SK-N-SH (cell line): ENCODE measurements around the gene TBC1D21. TPM values are rescaled to one million over a fixed set of nuclear protein-coding genes. Genes with fewer than 3 reads are reported as not detected.

Experiments used
- CTCF ChIA-PET: fragments of 300-600, 350-600 bp; formaldehyde crosslinking; extraction: SDS; loops from one replicate; lab custom pipeline; 2021; lab: Yijun Ruan, JAX
- POLR2A ChIA-PET: fragments of 350-600 bp; sonication (Branson Sonifier 250); formaldehyde crosslinking; extraction: SDS; loops from one replicate; lab custom pipeline; 2020; ENCODE audit warnings: antibody characterized with exemption, inconsistent platforms; lab: Yijun Ruan, JAX
- DNase-seq: peaks from one replicate; pipeline ENCODE4 v3.0.0; 2012
- H2AFZ ChIP-seq: fragments of 200-600 bp; sonication (generic); 2 replicates; pipeline ENCODE4 v1.8.1; 2016; ENCODE audit warnings: antibody characterized with exemption, mild to moderate bottlenecking, low read depth
- H3F3A ChIP-seq: fragments of 200-600 bp; sonication (generic); replicated peaks from 2 replicates; pipeline ENCODE3; 2016; ENCODE audit warnings: antibody characterized with exemption, mild to moderate bottlenecking; ENCODE audit not compliant: insufficient read depth
- H3K27ac ChIP-seq, 2 experiments: fragments of 200-500 bp in 1 of 2; fragments of 200-600 bp in 1 of 2; sonication (Bioruptor generic) in 1 of 2; sonication (generic), shearing (Covaris generic) in 1 of 2; 2 replicates each; pipeline versions ENCODE4 v1.5.1 to v1.6.1; 2014 to 2016; ENCODE audit warnings: low read depth in 2 of 2, inconsistent platforms in 1 of 2, low read length in 1 of 2, mild to moderate bottlenecking in 1 of 2, mixed read lengths in 1 of 2
- H3K27me3 ChIP-seq: fragments of 200-600 bp; sonication (generic), shearing (Covaris generic); 2 replicates; pipeline ENCODE4 v1.6.1; 2016; ENCODE audit warnings: mixed run types; ENCODE audit not compliant: insufficient read depth
- H3K36me3 ChIP-seq, 2 experiments: fragments of 200-500 bp in 1 of 2; fragments of 200-600 bp in 1 of 2; sonication (Bioruptor generic) in 1 of 2; sonication (generic) in 1 of 2; replicated peaks in 1 of 2; 2 replicates each; pipeline versions ENCODE3 to v1.5.1; 2014 to 2016; ENCODE audit warnings: low read length in 1 of 2, mild to moderate bottlenecking in 1 of 2; ENCODE audit not compliant: insufficient read depth in 2 of 2, control insufficient read depth in 1 of 2
- H3K4me1 ChIP-seq, 2 experiments: fragments of 200-500 bp in 1 of 2; fragments of 200-600 bp in 1 of 2; sonication (Bioruptor generic) in 1 of 2; sonication (generic), shearing (Covaris generic) in 1 of 2; 2 replicates each; pipeline versions ENCODE4 v1.5.1 to v1.6.1; 2014 to 2016; ENCODE audit warnings: low read depth in 1 of 2, low read length in 1 of 2, mixed run types in 1 of 2; ENCODE audit not compliant: insufficient read depth in 2 of 2, control insufficient read depth in 1 of 2
- H3K4me2 ChIP-seq: fragments of 200-600 bp; sonication (generic), shearing (Covaris generic); 2 replicates; pipeline ENCODE4 v1.6.1; 2017; ENCODE audit warnings: mixed run types
- H3K4me3 ChIP-seq, 2 experiments: fragments of 200-500 bp in 1 of 2; fragments of 200-600 bp in 1 of 2; sonication (Bioruptor generic) in 1 of 2; sonication (generic), shearing (Covaris generic) in 1 of 2; 2 replicates each; pipeline versions ENCODE4 v1.5.1 to v1.8.1; 2014 to 2016; ENCODE audit warnings: low read depth in 2 of 2, inconsistent platforms in 1 of 2, low read length in 1 of 2, mild to moderate bottlenecking in 1 of 2, mixed read lengths in 1 of 2, moderate library complexity in 1 of 2
- H3K79me2 ChIP-seq: fragments of 200-600 bp; sonication (generic); 2 replicates; pipeline ENCODE4 v1.8.1; 2017; ENCODE audit warnings: mild to moderate bottlenecking; ENCODE audit not compliant: insufficient read depth
- H3K9ac ChIP-seq: fragments of 200-600 bp; sonication (generic); 2 replicates; pipeline ENCODE4 v1.6.1; 2017; ENCODE audit warnings: mixed run types
- H3K9me2 ChIP-seq: fragments of 200-600 bp; sonication (generic); 2 replicates; pipeline ENCODE4 v1.6.1; 2017; ENCODE audit warnings: mixed run types
- H3K9me3 ChIP-seq: fragments of 200-600 bp; sonication (generic); 2 replicates; pipeline ENCODE4 v1.6.1; 2017; ENCODE audit warnings: mixed run types, mild to moderate bottlenecking, moderate library complexity
- H4K20me1 ChIP-seq: fragments of 200-600 bp; sonication (generic); 2 replicates; pipeline ENCODE4 v1.6.1; 2017; ENCODE audit warnings: mild to moderate bottlenecking, mixed run types; ENCODE audit not compliant: insufficient read depth
- ELF1 ChIP-seq: IDR thresholded peaks from 2 replicates; pipeline ENCODE4 v1.4.0; 2012
- EZH2phosphoT487 ChIP-seq: fragments of 200-600 bp; sonication (generic); IDR thresholded peaks from 2 replicates; pipeline ENCODE4 v1.6.1; 2017; ENCODE audit warnings: low read depth, mixed run types, mild to moderate bottlenecking, antibody characterized with exemption, moderate library complexity, borderline replicate concordance
- FOSL2 ChIP-seq: IDR thresholded peaks from 2 replicates; pipeline ENCODE4 v1.4.0; 2012; ENCODE audit warnings: low read depth, mild to moderate bottlenecking, moderate library complexity, borderline replicate concordance
- FOXJ3 ChIP-seq: sonication (generic); formaldehyde crosslinking; IDR thresholded peaks from 2 replicates; pipeline ENCODE4 v1.5.1; 2020; ENCODE audit warnings: mild to moderate bottlenecking, missing genetic modification reagents
- GABPA ChIP-seq: IDR thresholded peaks from 2 replicates; pipeline ENCODE4 v1.4.0; 2012; ENCODE audit warnings: low read depth, mild to moderate bottlenecking
- IRF3 ChIP-seq: fragments of 150-350 bp; IDR thresholded peaks from 2 replicates; pipeline ENCODE4 v1.6.1; 2016; ENCODE audit warnings: mild to moderate bottlenecking, low read depth, low read length
- MXI1 ChIP-seq: IDR thresholded peaks from 2 replicates; pipeline ENCODE4 v1.6.1; 2012; ENCODE audit warnings: mild to moderate bottlenecking, low read depth, low read length, improper control_type of control experiment
- POLR2AphosphoS5 ChIP-seq: IDR thresholded peaks from 2 replicates; pipeline ENCODE4 v1.6.1; 2012; ENCODE audit warnings: low read depth, low read length
- RCOR1 ChIP-seq: fragments of 150-350 bp; IDR thresholded peaks from 2 replicates; pipeline ENCODE4 v1.6.1; 2017; ENCODE audit warnings: antibody characterized with exemption, low read length
- RXRA ChIP-seq: IDR thresholded peaks from 2 replicates; pipeline ENCODE4 v1.4.0; 2012; ENCODE audit warnings: low read depth, mild to moderate bottlenecking, borderline replicate concordance
- TCF12 ChIP-seq: IDR thresholded peaks from 2 replicates; pipeline ENCODE4 v1.4.0; 2012
- WGBS: methylation state at CpG from one replicate; pipeline ENCODE4 v1.1.6; 2017; ENCODE audit warnings: low lambda C conversion rate; 5-methylcytosine and 5-hydroxymethylcytosine counted together
- polyA plus RNA-seq, 3 experiments: library from polyadenylated mRNA; depleted of rRNA; stranded (reverse); fragments of >200 nt; gene quantifications; 2 replicates each; pipeline ENCODE4 v1.2.3, GENCODE V29; 2012
- TF ChIP-seq, protein P1 (sequence below): IDR thresholded peaks from 2 replicates; pipeline ENCODE4 v1.6.1; 2012; ENCODE audit warnings: mild to moderate bottlenecking, low read depth, low read length, moderate library complexity
- TF ChIP-seq, protein P2 (sequence below): IDR thresholded peaks from 2 replicates; pipeline ENCODE4 v1.4.0; 2012; ENCODE audit warnings: low read depth, borderline replicate concordance

TBC1D21 gene
- polyA plus RNA-seq, 1 of the 3 experiments (the other 2 are of a cell fraction) = not detected

DNA sequence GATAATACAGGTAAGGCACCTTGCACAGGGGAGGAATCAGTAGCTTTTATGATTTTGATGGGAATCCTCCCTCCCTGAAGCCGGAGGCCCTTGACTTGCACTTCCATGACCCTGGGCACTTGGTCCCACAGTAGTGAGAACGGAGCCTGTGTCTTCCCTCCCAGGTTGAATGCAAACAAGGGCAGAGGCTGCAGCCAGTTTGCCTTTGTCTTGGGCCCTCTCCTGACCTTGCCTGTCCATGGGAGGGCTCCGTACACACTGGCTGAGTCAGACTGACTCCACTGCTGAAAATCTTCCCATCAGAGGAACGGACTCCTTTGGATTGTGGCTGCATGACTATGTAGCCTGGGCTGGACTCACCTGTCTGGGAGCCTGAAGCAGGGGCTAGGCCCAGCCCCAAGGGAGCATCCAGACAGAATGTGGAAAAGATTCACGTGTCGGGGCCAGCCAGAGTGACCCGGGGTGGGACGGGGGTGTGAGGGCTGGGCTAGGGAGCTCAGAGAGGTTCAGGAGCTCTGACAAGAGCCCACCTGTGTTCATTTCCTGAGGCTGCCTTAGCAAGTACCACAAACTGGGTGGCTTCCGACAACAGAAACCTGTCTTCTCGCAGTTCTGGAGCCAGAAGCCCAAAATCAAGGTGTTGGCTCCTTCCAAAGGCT, 9.5 kb downstream of the TBC1D21 start:
- TF ChIP-seq EZH2phosphoT487 = no peak
- TF ChIP-seq, protein P1, sequence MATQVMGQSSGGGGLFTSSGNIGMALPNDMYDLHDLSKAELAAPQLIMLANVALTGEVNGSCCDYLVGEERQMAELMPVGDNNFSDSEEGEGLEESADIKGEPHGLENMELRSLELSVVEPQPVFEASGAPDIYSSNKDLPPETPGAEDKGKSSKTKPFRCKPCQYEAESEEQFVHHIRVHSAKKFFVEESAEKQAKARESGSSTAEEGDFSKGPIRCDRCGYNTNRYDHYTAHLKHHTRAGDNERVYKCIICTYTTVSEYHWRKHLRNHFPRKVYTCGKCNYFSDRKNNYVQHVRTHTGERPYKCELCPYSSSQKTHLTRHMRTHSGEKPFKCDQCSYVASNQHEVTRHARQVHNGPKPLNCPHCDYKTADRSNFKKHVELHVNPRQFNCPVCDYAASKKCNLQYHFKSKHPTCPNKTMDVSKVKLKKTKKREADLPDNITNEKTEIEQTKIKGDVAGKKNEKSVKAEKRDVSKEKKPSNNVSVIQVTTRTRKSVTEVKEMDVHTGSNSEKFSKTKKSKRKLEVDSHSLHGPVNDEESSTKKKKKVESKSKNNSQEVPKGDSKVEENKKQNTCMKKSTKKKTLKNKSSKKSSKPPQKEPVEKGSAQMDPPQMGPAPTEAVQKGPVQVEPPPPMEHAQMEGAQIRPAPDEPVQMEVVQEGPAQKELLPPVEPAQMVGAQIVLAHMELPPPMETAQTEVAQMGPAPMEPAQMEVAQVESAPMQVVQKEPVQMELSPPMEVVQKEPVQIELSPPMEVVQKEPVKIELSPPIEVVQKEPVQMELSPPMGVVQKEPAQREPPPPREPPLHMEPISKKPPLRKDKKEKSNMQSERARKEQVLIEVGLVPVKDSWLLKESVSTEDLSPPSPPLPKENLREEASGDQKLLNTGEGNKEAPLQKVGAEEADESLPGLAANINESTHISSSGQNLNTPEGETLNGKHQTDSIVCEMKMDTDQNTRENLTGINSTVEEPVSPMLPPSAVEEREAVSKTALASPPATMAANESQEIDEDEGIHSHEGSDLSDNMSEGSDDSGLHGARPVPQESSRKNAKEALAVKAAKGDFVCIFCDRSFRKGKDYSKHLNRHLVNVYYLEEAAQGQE = no peak
- TF ChIP-seq, all 33 proteins: peak for 0
- Histone ChIP-seq H3K9me2 (no peaks in the 10 kb centered on the region), H3K27me3 (peaks cover 5% of the 10 kb centered on the region; the same call in 1 of the 2 replicates), H3K9ac (no peak overlapping the region), H2AFZ (no peak overlapping the region), H3K4me1 (no peaks in the 10 kb centered on the region), H3F3A (no peaks in the 10 kb centered on the region), H3K79me2 (no peaks in the 10 kb centered on the region), H4K20me1 (no peaks in the 10 kb centered on the region), H3K36me3 (no peaks in the 10 kb centered on the region), H3K9me3 (no peaks in the 10 kb centered on the region), H3K4me3 (no peak overlapping the region), H3K4me2 (no peak overlapping the region), H3K27ac (no peak overlapping the region)
- no peak for DNase-seq
- ChIA-PET POLR2A (no interaction called here), CTCF (interaction anchor here (1.5 to 2.4 kb wide), 4 partner anchors 9 to 25 kb away, joined by 3 to 9 read pairs (median 6); partner anchors contain the start of gene TBC1D21)
- 68% methylated on average over 7 of the region's 10 CpGs for WGBS

DNA sequence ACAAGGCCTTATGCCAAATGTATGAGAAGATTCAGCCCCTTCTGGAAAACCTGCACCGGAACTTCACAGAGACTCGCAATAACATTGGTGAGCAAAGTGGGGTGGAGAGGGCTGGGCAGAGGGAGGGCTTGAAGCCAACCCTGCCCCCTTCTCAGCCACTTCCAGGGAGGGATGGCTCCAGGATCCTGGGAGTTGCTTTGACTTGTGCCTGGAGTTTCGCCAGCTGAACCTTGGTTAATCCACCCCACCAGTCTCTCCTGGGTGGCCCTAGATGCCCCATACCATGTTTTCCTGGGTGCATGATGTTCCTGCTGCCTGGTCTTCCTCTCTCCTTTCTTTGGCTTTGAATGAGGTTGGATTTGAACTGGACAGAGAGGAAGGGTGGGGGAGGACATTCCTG, 10.8 kb downstream of the TBC1D21 start:
- H2AFZ ChIP-seq = no peak overlapping the region
- H3F3A ChIP-seq = no peaks in the 10 kb centered on the region
- H4K20me1 ChIP-seq = no peaks in the 10 kb centered on the region
- peaks cover 5% of the 10 kb centered on the region; the same call in 1 of the 2 replicates for H3K27me3 ChIP-seq
- no peak overlapping the region for H3K27ac ChIP-seq
- DNase-seq = no peak
- no peak overlapping the region for H3K4me3 ChIP-seq
- ChIA-PET CTCF (interaction anchor here (1.1 to 2.4 kb wide), 4 partner anchors 10 to 25 kb away, joined by 3 to 5 read pairs (median 4); no protein-coding TSS in a partner anchor), POLR2A (no interaction called here)
- H3K9me3 ChIP-seq = no peaks in the 10 kb centered on the region
- H3K9me2 ChIP-seq = no peaks in the 10 kb centered on the region
- TF ChIP-seq POLR2AphosphoS5 = no peak
- no peak for TF ChIP-seq FOXJ3
- TF ChIP-seq TCF12 = no peak
- TF ChIP-seq MXI1 = no peak
- no peak for TF ChIP-seq GABPA
- no peak for TF ChIP-seq RXRA
- TF ChIP-seq IRF3 = no peak
- TF ChIP-seq ELF1 = no peak
- no peak for TF ChIP-seq FOSL2
- no peak for TF ChIP-seq RCOR1
- TF ChIP-seq, protein P1 = no peak
- TF ChIP-seq, protein P2, sequence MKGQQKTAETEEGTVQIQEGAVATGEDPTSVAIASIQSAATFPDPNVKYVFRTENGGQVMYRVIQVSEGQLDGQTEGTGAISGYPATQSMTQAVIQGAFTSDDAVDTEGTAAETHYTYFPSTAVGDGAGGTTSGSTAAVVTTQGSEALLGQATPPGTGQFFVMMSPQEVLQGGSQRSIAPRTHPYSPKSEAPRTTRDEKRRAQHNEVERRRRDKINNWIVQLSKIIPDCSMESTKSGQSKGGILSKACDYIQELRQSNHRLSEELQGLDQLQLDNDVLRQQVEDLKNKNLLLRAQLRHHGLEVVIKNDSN = no peak
- peaks cover 0 to 1% of the 10 kb centered on the region in 2 experiments; a peak in 1 of 4 replicates for H3K4me1 ChIP-seq
- H3K4me2 ChIP-seq = no peak overlapping the region
- WGBS = 62% methylated on average over 3 of the region's 3 CpGs
- H3K36me3 ChIP-seq = no peaks in the 10 kb centered on the region
- H3K9ac ChIP-seq = no peak overlapping the region
- H3K79me2 ChIP-seq = no peaks in the 10 kb centered on the region
